NCI-H1436 treated with DMSO at 0.1 percent for 48 hours (cell line): ENCODE measurements around the gene IFITM5.
"Not testable (repeated sequence)": the region's sequence is repeated elsewhere in the genome, so short reads cannot be mapped to it uniquely, and the experiment has no call there.

ENCODE experiments used
- DNase-seq: peaks from one replicate; lab custom pipeline; 2025; lab: John Stamatoyannopoulos, UW

Gene IFITM5

DNA sequence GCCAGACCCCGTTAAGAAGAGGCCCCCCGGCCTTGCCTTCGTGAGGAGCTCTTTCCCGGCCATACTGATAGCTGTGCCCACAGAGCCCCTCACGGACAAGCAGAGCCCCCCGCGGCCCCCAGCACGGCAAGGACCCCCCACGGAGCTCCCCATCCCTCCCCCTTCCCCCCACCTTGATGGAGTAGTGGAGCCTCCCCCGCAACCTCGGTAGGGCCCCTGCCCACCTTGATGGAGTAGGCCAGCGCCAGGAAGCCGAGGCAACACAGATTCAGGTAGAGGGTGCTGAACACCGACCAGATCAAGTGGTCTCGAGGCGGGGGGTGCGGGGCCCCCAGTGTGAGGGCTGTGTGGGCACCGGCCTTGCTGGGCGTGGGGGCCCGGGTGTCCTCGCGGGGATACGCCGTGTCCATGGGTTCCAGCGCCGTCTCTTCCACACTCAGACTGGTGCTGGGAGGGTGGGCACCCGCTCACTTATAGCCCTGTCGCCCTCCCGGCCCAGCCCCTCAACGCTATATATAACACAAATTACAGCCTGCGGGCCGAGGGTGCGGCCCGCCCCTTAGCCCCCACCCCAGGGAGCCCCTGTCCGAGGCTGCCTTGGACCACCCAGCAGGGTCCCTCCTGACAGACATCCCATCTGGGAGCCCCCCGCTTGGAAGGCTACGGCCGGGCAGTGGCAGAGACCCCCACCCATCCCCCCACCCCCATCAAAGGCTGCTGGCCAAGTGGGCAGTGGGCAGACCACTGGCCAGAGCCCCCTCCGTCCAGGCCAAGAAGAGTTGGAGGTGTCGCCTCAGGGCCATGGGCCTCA lies at the start of gene IFITM5:
Gene IFITM5 (minus strand): TSS at position 446 of the 811 bp plus-strand sequence. CDS start 36 bp downstream, at position 410.
- no peak for DNase-seq

DNA sequence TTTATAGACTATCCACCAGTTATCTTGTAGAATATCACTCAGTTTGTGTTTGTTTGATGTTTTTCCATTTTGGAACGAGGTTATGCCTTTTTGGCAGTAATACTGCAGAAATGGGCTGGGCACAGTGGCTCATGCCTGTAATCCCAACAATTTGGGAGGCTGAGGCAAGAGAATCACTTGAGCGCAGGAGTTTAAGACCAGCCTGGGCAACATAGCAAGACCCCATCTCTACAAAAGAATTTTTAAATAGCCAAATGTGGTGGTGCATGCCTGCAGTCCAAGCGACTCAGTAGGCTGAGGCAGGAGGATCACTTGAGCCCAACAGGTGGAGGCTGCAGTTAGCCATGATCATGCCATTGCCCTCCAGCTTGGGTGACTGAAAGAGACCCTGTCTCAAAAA lies 47.2 kb upstream of the IFITM5 start:
- DNase-seq, result no peak

DNA sequence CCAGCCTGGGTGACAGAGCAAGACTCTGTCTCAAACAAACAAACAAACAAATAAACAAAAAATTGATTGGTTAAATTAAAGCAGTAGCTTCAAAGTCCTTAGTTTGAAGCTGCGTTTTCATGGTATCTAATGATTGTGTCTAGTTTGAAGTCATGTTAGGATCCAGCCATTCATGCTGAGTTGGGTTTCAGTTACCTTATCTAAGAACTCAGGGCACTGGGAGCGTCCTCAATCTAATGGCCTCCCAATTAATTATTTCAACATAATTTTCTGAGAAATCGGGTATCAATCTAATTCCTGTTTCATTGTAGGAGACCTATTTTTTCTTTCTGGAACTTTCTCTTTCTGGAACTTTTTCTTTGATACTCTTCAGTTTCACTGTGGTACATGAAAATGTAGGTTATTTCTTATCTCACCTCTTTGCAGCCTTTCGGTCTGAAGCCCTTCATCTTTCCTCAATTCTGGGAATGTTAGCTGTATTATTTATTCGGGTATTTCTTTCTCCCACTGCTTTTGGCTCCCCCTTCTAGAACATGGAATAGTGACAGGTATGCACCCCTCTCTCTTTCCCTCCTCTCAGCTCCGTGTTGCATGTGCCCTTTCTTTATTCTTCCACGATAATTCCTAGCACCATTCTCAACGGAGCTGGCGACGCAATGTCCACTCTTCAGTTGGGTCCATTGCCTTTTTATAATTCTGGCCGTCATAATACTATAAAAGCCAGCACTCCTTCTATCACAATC lies 45.7 kb upstream of the IFITM5 start:
- no peak for DNase-seq

DNA sequence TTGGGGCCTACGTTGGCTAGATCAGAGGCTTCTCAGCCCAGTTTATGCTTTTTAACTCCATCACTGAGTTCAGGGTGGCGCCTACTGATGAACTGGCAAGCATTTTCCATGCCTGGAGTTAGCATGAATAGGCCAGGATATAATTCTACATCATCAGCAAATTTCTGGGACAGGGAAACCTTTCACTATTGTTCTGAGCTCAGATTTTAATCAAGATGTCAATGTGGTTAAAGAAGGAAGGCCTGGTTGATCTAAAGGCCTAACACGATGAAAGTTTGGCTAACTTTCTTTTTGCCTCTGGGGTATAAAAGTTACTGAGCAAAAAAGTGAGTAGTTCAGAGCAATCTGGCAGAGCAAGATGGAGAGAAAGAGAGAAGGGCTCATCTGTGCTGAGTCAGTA lies 43.0 kb upstream of the IFITM5 start:
- DNase-seq, result no peak

DNA sequence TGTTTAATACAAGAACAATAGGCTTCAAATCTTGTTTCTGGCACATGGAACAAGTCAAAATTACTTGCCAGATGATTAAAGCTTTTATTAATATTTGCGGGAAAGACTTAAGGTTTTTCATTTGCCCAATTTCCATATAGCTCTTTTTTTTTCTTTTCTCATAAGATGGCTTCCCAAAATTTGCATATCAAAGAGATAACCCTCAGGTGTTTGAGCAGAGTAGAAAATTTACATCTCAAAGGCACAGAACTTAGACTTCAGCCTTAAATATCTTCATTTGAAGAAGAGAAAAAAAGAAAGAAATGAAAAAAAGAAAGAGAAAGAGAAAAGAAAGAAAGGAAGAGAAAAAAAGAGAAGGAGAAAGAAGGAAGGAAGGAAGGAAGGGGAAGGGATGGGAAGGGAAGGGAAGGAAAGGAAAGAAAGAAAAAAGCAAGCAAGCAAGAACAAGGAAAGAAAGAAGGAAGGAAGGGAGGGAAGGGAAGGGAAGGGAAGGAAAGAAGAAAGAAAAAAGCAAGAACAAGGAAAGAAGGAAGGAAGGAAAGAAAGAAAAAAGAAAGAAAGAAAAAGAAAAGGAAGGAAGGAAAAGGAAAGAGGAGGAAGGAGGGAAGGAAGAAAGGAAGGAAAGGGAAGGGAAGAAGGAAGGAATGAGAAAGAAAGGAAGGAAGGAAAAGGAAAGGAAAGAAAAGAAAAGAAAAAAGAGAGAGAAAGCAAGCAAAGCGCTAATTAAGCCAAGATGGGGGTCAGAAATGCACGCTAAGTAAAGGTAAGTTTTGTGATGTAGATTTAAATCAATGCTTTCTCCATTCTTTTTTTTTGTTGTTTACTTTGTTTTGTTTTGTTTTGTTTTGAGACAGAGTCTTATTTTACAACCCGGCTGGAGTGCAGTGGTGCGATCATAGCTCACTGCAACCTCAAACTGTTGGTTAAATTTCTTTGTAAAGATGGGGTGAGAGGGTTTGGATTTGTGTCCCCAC lies 41.5 kb upstream of the IFITM5 start:
- no peak for DNase-seq

DNA sequence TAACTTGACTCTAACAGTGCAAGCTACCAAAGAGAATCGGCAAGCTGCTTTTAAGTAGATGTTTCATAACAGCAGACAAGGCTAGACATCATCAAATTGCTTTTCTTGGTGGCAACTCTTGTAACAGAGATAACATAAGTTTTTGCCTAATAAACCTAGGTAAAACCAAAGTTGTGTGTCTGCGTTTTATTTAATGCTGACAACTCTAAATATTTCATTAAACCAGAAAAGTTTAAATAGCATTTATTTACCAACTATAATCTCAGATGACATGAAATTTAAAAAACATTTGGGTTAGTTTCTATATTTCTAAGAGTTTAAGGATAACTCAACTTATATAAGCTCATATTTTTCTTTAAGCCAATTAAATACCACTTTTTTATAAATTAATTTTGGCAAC lies 40.6 kb upstream of the IFITM5 start:
- DNase-seq, result no peak

DNA sequence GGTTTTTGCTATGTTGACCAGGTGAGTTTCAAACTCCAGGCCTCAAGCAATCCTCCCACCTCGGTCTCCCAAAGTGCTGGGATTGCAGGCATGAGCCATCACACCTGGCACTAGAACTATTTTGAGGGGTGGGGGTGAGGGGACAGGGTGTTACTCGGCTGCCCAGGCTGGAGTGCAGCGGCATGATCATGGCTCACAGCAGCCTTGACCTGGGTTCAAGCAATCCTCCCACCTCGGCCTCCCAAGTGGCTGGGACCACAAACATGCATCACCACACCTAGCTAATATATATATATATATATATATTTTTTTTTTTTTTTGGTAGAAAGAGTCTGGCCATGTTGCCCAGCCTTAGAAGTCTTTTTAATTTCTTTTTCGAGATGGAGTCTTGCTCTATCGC lies 38.4 kb upstream of the IFITM5 start:
- no peak for DNase-seq

DNA sequence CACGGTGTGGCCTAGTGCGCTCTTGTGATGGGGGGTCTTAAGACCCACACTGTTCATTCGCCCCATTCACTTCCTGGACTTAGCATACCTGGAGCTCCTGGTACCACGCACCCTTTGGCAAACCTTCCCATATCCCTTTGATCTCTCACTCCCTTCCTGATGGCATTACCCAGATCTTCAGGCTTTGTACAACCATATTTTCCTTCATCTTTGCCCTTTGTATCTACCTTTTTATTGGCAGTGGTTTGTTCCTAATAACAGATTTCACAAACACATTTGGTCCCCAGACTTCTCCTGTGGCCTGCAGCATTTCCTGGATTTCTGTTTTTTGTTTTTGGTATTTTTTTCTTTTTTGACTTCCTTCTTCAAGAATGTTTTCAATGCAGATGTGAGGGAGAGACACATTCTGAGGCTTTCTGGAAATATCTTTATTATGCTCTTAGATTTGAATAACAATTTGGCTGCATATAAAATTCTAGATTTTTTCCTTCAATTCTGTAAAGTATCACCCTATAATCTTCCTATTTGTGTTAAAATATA lies 37.4 kb upstream of the IFITM5 start:
- no peak for DNase-seq

DNA sequence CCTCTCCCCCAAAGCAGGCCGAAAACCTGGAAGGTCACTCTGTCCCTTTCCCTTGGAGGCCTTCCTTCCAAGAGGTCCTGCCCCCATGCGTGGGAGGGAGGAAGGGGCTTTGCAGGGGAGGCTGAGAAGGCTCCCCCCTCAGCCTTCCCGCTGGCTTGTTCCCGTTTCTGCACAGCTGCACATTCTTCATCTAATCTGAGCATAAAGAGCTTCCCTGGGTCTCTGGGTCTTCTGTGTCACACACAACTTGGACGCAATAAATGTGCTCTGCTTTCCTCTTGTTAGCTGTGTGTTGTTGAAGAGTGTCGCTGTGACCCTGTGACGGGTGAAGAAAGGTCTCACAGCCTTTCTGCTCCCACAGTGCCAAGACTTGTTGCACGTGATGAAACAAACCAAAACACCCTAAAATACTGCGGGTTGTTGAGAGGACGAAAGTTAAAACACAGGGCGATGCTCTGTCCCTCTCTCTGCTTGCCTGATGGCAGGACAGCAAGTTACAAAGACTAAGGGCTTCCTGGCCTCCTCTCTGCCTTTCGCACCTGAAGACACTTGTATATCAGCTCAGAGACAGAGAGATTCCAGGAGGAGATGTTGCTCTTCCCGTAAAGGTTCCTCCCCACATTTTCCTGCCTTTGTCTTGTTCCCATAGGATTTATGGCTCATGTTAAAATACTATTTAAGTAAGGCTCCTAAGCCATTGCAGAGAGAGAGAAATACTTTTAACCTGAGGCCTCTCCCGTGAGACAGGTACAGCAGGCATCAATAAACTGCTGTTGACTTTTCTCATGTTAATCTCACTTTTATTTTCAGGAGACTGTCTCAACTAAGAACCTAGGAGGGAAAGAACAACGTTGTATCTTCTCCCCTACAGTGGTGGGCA lies 36.7 kb upstream of the IFITM5 start:
- DNase-seq, result no peak

DNA sequence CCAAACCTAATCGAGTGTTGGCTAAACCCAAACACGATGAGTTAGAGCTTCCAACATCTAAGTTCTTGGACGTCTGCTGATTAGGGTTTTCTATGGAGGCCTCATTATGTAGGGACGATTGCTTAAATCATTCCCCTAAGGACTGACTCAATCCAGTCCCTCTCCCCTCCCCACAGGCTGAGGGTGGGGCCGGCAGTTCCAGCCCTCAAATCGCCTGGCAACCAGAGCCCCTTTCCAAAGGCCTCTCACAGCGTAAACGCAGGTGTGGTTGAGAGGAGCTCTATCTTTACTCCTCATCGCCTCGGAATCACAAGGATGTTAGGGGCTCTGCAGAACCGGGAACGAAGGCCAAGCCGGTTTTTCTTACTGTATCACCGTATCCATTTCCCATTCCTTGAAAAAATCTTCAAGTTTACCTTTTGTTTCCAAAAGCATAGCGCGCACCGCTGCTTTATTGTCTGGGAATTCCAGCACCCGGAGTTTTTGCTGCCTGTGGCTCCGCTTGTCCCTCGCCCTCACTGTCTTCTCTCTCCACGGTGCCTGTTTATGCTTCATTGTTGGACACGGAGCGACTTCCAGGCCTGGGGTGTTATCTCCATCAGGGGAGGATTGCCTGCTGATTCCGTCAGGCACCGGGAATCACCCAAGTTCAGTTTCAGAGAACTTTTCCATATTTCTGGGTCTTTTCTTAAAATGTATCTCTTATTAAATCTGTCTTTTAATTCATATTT lies 35.1 kb upstream of the IFITM5 start:
- DNase-seq, result peak; percentile 14

DNA sequence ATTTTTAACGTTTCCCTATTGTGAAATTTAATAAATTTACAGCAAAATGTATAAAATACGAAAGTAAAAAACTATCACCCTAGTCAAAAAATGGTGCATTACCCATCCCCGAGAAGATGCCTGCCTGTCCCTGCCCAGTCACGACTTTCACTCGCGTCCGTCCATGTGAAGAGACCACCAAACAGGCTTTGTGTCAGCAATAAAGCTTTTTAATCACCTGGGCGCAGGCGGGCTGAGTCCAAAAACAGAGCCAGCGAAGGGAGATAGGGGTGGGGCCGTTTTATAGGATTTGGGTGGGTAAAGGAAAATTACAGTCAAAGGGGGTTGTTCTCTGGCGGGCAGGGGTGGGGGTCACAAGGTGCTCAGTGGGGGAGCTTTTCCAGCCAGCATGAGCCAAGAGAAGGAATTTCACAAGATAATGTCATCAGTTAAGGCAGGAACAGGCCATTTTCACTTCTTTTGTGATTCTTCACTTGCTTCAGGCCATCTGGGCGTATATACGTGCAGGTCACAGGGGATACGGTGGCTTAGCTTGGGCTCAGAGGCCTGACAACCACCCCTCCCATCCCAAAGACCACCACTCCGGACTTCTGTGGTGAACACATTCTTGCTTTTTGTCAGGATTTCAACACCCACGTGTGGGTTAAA lies 34.4 kb upstream of the IFITM5 start:
- DNase-seq, result not testable (repeated sequence)

DNA sequence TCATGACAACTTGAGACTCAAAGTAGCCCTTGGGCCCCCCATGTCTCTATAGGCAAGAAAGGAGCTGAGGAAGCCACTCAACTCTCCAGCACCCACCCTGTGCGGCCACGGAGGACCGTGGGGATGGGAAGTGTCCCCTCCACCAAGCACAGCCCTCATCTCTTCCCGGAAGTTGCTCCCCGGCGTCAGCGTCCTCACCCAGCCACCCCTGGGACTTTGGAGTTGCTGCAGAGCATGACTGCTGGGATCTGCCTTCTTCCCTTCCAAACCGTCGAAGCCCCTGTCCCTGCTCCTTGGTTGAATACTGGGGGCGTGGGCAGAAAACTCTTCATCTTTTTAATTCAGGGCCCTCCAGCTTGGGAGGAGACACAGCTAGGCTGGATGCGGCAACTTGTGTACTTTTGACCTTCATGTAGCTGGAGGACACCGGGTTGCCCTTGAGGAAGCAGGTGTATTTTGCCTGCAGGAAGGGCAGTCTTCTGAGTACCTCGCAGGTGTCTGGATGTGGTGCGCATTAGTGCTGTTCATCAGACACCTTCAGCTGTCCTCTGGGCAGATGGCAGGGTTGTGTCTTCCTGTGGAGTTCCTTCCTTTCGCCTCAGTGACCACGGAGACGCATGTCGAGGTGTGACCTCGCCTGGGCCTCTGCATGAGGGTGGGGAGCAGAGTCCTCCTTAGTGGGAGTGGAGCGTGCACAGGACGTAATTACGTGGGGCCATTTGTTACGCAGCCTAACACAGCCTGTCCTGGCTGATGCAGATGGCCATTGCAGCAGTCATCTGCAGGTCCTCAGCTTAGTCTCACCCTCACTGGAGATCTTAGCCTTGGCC lies 33.5 kb upstream of the IFITM5 start:
- DNase-seq, result no peak

DNA sequence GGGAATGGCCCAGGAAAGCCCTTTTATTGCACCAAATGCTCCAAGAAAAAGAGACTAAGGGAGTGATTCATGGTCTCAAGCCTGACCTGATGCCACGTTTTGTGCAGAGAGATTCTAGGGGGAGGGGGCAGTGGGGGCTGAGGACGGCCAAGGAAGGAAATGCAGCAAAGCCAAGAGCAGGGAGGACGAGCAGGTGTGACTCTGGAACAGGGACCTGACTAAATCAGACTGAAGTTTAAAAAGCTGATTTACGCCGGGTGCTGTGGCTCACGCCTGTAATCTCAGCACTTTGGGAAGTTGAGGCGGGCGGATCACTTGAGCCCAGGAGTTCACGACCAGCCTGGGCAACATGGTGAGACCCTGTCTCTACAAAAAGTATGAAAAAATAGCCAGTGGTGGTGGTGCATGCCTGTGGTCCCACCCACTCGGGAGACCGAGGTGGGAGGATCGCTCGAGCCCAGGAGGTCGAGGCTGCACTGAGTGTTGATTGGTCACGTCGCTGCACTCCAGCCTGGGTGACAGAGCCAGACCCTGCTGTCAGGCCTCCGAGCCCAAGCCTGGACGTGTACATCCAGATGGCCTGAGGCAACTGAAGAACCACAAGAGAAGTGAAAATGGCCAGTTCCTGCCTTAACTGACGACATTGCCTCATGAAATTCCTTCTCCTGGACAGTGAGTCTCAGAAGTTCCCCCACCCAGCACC lies 32.2 kb upstream of the IFITM5 start:
- no peak for DNase-seq

DNA sequence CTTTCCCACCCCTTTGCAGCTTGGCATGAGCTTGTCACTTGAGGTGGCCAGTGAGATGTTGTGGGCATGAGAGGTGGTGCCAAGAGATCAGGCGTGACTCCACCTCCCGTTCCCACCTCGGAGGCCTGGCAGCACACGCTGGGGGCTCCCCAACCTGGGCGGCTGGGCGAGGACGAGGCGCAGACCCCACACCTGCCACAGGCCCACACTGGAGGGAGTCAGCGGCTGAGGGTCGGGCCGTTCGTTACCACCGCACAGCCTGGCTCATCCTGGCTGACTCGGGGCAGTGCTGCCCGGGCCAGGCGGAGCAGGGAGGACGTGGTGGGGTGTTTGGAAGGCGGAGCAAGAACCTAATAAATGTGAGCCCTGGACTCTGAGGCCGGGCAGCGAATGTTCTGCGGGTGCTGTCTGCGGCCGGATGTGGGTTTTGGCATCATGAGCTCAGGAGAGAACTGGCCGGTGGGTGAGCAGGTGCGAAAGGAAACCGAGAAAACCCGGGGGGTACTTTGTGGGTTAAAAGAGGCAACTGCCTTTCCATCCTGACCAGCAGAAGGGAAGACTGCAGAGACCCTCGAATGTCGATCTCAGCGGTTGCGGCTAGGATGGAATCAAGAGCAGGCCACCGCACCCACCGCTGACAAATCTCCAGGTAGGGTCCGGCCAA lies 31.5 kb upstream of the IFITM5 start:
- DNase-seq, result no peak

DNA sequence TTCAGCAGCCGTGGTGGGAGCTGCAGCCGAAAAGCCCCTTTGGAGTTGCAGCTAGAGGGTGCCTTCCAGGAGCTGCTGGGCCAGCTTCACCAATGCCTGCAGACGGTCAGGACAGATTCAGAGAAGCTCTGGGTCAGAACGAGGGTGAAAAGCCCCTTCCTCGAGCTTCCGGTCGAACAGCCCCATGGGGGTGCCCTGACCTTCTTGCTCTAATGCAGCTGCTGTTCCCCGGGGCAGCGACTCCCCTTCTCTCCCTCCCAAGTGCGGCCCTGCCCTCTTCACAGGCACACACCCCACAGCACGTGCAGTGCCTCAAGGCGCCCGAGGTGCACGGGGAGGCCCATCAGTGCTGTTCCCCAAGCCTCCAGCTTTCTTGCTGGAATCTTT lies 31.0 kb upstream of the IFITM5 start:
- no peak for DNase-seq

DNA sequence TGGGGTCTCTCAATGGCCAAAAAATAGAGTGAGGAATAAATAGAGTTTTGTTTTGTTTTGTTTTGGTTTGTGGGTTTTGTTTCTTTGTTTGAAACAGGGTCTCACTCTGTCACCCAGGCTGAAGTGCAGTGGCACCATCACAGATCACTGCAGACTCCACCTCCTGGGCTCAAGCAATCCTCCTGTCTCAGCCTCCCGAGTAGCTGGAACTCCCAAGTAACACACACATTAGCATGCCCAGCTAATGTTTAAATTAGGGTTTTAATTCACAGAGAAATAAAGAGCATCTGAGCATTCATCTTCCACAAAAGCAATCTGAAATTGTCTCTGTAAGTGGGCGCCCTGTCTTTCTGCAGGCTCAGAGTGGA lies 30.5 kb upstream of the IFITM5 start:
- DNase-seq, result no peak

DNA sequence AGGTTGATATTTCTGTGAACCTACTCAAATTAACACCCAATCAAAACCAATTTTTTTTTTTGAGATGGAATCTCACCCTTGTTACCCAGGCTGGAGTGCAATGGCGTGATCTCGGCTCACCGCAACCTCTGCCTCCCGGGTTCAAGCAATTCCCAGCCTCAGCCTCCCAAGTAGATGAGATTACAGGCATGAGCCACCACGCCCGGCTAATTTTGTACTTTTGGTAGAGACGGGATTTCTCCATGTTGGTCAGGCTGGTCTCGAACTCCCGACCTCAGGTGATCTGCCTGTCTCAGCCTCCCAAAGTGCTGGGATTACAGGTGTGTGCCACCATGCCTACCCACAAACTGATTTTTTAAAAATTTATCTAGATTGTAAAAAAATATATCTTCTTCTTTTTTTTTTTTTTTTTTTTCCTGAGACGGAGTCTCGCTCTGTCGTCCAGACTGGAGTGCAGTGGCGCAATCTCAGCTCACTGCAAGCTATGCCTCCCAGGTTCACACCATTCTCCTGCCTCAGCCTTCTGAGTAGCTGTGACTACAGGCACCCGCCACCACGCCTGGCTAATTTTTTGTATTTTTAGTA lies 29.3 kb upstream of the IFITM5 start:
- DNase-seq, result not testable (repeated sequence)
